Neural cell (in vitro differentiated cells): ENCODE data around the gene OR4F6. TPM values are rescaled to one million over a fixed set of nuclear protein-coding genes. Genes with fewer than 3 reads are reported as not detected.
"Not testable (repeated sequence)": the region's sequence is repeated elsewhere in the genome, so short reads cannot be mapped to it uniquely, and the experiment has no call there.

ENCODE experiments used
- H2AFZ ChIP-seq: fragments of 200-600, 300-800 bp; sonication (generic), shearing (Covaris generic); 2 replicates; pipeline ENCODE4 v1.6.0; 2014; ENCODE audit warnings: low read depth, mild to moderate bottlenecking, antibody characterized with exemption, low read length, moderate library complexity
- H3F3A ChIP-seq: fragments of 200-600 bp; shearing (Covaris generic); 2 replicates; pipeline ENCODE4 v1.6.1; 2016; ENCODE audit warnings: mild to moderate bottlenecking, moderate library complexity, mixed read lengths, antibody characterized with exemption, low read length; ENCODE audit not compliant: insufficient read depth, poor library complexity, severe bottlenecking
- H3K27ac ChIP-seq: fragments of 200-600, 300-800 bp; sonication (generic), shearing (Covaris generic); 2 replicates; pipeline ENCODE4 v1.5.1; 2014; ENCODE audit warnings: mild to moderate bottlenecking, low read length, moderate library complexity
- H3K27me3 ChIP-seq: fragments of 300-800, 200-600 bp; sonication (generic), shearing (Covaris generic); 2 replicates; pipeline ENCODE4 v1.6.0; 2014; ENCODE audit warnings: mild to moderate bottlenecking, low read depth, low read length, moderate library complexity; ENCODE audit not compliant: insufficient read depth
- H3K36me3 ChIP-seq: fragments of 300-800, 200-600 bp; sonication (generic), shearing (Covaris generic); 2 replicates; pipeline ENCODE4 v1.5.1; 2014; ENCODE audit warnings: mild to moderate bottlenecking, antibody characterized with exemption, low read length, moderate library complexity; ENCODE audit not compliant: insufficient read depth
- H3K4me2 ChIP-seq: fragments of 300-800, 200-600 bp; sonication (generic), shearing (Covaris generic); 2 replicates; pipeline ENCODE4 v1.6.0; 2014; ENCODE audit warnings: mild to moderate bottlenecking, low read length
- H3K4me3 ChIP-seq: fragments of 300-800, 200-600 bp; sonication (generic), shearing (Covaris generic); 2 replicates; pipeline ENCODE4 v1.5.1; 2014; ENCODE audit warnings: mild to moderate bottlenecking, low read length, moderate library complexity
- H3K79me2 ChIP-seq: fragments of 200-600 bp; shearing (Covaris generic); replicated peaks from 2 replicates; pipeline ENCODE4 v1.6.0; 2014; ENCODE audit warnings: mild to moderate bottlenecking, low read length, moderate library complexity; ENCODE audit not compliant: insufficient read depth
- H3K9ac ChIP-seq: fragments of 300-800, 200-600 bp; sonication (generic), shearing (Covaris generic); 2 replicates; pipeline ENCODE4 v1.6.1; 2016; ENCODE audit warnings: mild to moderate bottlenecking, low read length, mixed read lengths
- H3K9me2 ChIP-seq: fragments of 200-600 bp; shearing (Covaris generic); 2 replicates; pipeline ENCODE4 v1.6.1; 2016; ENCODE audit warnings: mild to moderate bottlenecking, low read length, mixed read lengths; ENCODE audit not compliant: insufficient read depth
- H3K9me3 ChIP-seq: fragments of 200-600, 300-800 bp; sonication (generic), shearing (Covaris generic); 2 replicates; pipeline ENCODE4 v1.6.1; 2016; ENCODE audit warnings: mild to moderate bottlenecking, mixed run types, low read length, moderate library complexity, mixed read lengths
- H4K20me1 ChIP-seq: fragments of 200-600 bp; shearing (Covaris generic); 2 replicates; pipeline ENCODE4 v1.6.1; 2016; ENCODE audit warnings: mild to moderate bottlenecking, mixed run types; ENCODE audit not compliant: insufficient read depth
- EP300 ChIP-seq: fragments of 450-650 bp; conservative IDR thresholded peaks from 2 replicates; pipeline ENCODE4 v1.6.1; 2014; ENCODE audit warnings: antibody characterized with exemption, mild to moderate bottlenecking, moderate library complexity; ENCODE audit not compliant: poor library complexity, severe bottlenecking
- EZH2 ChIP-seq: fragments of 200-600, 300-800 bp; shearing (Covaris generic), sonication (generic); IDR thresholded peaks from 2 replicates; pipeline ENCODE4 v1.6.1; 2014; ENCODE audit warnings: antibody characterized with exemption, low read length, borderline replicate concordance, mild to moderate bottlenecking; ENCODE audit not compliant: insufficient read depth, poor library complexity, severe bottlenecking
- MXI1 ChIP-seq: fragments of 450-650 bp; conservative IDR thresholded peaks from 2 replicates; pipeline ENCODE4 v1.6.1; 2014; ENCODE audit warnings: antibody characterized with exemption, mild to moderate bottlenecking; ENCODE audit not compliant: poor library complexity, severe bottlenecking
- POLR2AphosphoS5 ChIP-seq: IDR thresholded peaks from 2 replicates; pipeline ENCODE4 v1.6.1; 2012
- RAD21 ChIP-seq: fragments of 450-650 bp; conservative IDR thresholded peaks from 2 replicates; pipeline ENCODE4 v1.6.1; 2014; ENCODE audit warnings: antibody characterized with exemption, mild to moderate bottlenecking, moderate library complexity
- SMC3 ChIP-seq: fragments of 450-650 bp; conservative IDR thresholded peaks from 2 replicates; pipeline ENCODE4 v1.6.1; 2014; ENCODE audit warnings: antibody characterized with exemption, mild to moderate bottlenecking, moderate library complexity; ENCODE audit not compliant: poor library complexity
- TAF1 ChIP-seq: IDR thresholded peaks from 2 replicates; pipeline ENCODE4 v1.6.1; 2012; ENCODE audit warnings: low read depth
- polyA plus RNA-seq: library from polyadenylated mRNA; depleted of rRNA; stranded (reverse); fragments of >200 nt; gene quantifications from 2 replicates; pipeline ENCODE4 v1.2.3, GENCODE V29; 2014
- TF ChIP-seq, protein P1 (sequence below): fragments of 450-650 bp; IDR thresholded peaks from 2 replicates; pipeline ENCODE4 v1.5.1; 2014; ENCODE audit warnings: antibody characterized with exemption, mild to moderate bottlenecking, moderate library complexity; ENCODE audit not compliant: poor library complexity, severe bottlenecking
- TF ChIP-seq, protein P2 (sequence below): IDR thresholded peaks from 2 replicates; pipeline ENCODE4 v1.6.1; 2012; ENCODE audit warnings: borderline replicate concordance

The OR4F6 gene
- polyA plus RNA-seq, 1 donor from 2014 or later = not detected

DNA sequence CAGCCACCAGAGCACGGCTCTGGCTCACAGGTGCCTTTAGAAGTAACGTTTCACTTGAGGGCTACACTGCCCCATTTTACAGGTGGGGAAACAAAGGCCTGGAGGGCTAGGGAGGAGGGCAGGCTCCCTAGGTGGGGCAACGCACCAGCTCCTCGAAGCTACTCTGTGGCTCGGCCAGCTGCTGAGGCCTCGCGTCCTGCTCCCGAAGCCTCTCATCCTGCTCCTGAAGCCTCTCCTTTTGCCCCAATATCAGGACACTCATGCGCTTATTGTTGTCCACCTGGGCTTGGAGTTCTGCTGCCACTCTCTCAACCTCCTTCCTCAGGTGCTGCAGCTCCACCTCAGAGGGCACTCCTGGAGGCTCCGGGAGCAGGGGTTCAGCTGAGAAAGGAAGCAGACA lies 28.2 kb upstream of the OR4F6 start:
- TF ChIP-seq RAD21 = no peak
- TF ChIP-seq, protein P1, sequence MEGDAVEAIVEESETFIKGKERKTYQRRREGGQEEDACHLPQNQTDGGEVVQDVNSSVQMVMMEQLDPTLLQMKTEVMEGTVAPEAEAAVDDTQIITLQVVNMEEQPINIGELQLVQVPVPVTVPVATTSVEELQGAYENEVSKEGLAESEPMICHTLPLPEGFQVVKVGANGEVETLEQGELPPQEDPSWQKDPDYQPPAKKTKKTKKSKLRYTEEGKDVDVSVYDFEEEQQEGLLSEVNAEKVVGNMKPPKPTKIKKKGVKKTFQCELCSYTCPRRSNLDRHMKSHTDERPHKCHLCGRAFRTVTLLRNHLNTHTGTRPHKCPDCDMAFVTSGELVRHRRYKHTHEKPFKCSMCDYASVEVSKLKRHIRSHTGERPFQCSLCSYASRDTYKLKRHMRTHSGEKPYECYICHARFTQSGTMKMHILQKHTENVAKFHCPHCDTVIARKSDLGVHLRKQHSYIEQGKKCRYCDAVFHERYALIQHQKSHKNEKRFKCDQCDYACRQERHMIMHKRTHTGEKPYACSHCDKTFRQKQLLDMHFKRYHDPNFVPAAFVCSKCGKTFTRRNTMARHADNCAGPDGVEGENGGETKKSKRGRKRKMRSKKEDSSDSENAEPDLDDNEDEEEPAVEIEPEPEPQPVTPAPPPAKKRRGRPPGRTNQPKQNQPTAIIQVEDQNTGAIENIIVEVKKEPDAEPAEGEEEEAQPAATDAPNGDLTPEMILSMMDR = no peak
- no peak for TF ChIP-seq TAF1
- no peak for TF ChIP-seq MXI1
- no peak for TF ChIP-seq EP300
- TF ChIP-seq EZH2 = no peak
- TF ChIP-seq, protein P2, sequence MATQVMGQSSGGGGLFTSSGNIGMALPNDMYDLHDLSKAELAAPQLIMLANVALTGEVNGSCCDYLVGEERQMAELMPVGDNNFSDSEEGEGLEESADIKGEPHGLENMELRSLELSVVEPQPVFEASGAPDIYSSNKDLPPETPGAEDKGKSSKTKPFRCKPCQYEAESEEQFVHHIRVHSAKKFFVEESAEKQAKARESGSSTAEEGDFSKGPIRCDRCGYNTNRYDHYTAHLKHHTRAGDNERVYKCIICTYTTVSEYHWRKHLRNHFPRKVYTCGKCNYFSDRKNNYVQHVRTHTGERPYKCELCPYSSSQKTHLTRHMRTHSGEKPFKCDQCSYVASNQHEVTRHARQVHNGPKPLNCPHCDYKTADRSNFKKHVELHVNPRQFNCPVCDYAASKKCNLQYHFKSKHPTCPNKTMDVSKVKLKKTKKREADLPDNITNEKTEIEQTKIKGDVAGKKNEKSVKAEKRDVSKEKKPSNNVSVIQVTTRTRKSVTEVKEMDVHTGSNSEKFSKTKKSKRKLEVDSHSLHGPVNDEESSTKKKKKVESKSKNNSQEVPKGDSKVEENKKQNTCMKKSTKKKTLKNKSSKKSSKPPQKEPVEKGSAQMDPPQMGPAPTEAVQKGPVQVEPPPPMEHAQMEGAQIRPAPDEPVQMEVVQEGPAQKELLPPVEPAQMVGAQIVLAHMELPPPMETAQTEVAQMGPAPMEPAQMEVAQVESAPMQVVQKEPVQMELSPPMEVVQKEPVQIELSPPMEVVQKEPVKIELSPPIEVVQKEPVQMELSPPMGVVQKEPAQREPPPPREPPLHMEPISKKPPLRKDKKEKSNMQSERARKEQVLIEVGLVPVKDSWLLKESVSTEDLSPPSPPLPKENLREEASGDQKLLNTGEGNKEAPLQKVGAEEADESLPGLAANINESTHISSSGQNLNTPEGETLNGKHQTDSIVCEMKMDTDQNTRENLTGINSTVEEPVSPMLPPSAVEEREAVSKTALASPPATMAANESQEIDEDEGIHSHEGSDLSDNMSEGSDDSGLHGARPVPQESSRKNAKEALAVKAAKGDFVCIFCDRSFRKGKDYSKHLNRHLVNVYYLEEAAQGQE = no peak
- TF ChIP-seq POLR2AphosphoS5 = no peak
- no peak for TF ChIP-seq SMC3
- H3K27me3 ChIP-seq = no peaks in the 10 kb centered on the region
- H3K9me3 ChIP-seq = no peaks in the 10 kb centered on the region
- no peak overlapping the region for H3K4me3 ChIP-seq
- H3K36me3 ChIP-seq = no peaks in the 10 kb centered on the region
- no peak overlapping the region for H2AFZ ChIP-seq
- H3K79me2 ChIP-seq = no peaks in the 10 kb centered on the region
- no peaks in the 10 kb centered on the region for H4K20me1 ChIP-seq
- H3K4me2 ChIP-seq = no peak overlapping the region
- H3K9me2 ChIP-seq = no peaks in the 10 kb centered on the region
- no peak overlapping the region for H3K27ac ChIP-seq
- no peaks in the 10 kb centered on the region for H3F3A ChIP-seq
- no peak overlapping the region for H3K9ac ChIP-seq

DNA sequence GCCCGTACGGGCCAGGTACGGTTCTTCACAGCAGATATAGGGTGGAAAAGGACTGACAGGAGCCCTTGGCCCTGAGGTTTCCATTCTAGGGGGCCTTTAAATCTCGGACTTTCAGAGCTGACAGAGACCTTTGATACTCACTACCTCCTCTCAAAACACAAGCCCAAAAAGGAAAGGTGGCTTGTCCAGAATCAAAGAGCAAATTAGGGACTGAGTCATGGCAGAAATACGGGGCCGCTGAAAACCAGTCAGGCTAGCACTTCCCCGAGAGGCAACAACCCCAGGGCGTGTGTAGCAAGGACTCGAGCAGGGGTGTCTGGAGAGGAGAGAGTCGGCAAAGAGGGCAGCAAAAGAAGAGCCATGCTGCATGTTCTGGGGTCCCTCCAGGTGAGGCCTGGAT lies 24.7 kb upstream of the OR4F6 start:
- not testable (repeated sequence) for H2AFZ ChIP-seq, H3K4me3 ChIP-seq, H3K79me2 ChIP-seq, H3K4me2 ChIP-seq, H3K27me3 ChIP-seq, H4K20me1 ChIP-seq, H3K9me3 ChIP-seq, H3K9ac ChIP-seq, H3K9me2 ChIP-seq, H3K27ac ChIP-seq, H3K36me3 ChIP-seq, H3F3A ChIP-seq

DNA sequence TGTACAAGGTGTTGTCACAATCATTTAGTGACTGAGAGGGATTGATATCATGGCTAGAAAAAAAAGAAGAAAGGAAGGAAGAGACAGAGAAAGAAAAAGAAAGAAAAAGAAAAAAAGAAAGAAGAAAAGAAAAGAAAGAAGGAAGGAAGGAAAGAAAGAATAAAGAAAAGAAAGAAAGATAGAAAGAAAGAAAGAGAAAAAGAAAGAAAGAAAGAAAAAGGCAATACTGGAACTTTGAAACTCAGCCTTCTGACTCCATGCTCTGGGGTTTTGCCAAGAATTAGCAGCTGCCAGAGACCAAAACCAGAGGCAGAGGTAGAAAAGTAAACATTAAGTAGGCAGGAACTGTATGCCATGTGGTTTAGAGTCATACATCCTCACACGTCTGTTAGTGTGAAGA lies 23.1 kb upstream of the OR4F6 start:
- not testable (repeated sequence) for H3K9me3 ChIP-seq, H2AFZ ChIP-seq, H3K27me3 ChIP-seq, H3K9ac ChIP-seq, H3K9me2 ChIP-seq, H3F3A ChIP-seq, H3K36me3 ChIP-seq, H3K4me2 ChIP-seq, H3K27ac ChIP-seq, H4K20me1 ChIP-seq, H3K4me3 ChIP-seq, H3K79me2 ChIP-seq
